OCI-M1 (cell line): ENCODE measurements around the gene ZFYVE19.

Source experiments
- DNase-seq: peaks from one replicate; lab custom pipeline; 2025; lab: John Stamatoyannopoulos, UW

The ZFYVE19 gene

DNA sequence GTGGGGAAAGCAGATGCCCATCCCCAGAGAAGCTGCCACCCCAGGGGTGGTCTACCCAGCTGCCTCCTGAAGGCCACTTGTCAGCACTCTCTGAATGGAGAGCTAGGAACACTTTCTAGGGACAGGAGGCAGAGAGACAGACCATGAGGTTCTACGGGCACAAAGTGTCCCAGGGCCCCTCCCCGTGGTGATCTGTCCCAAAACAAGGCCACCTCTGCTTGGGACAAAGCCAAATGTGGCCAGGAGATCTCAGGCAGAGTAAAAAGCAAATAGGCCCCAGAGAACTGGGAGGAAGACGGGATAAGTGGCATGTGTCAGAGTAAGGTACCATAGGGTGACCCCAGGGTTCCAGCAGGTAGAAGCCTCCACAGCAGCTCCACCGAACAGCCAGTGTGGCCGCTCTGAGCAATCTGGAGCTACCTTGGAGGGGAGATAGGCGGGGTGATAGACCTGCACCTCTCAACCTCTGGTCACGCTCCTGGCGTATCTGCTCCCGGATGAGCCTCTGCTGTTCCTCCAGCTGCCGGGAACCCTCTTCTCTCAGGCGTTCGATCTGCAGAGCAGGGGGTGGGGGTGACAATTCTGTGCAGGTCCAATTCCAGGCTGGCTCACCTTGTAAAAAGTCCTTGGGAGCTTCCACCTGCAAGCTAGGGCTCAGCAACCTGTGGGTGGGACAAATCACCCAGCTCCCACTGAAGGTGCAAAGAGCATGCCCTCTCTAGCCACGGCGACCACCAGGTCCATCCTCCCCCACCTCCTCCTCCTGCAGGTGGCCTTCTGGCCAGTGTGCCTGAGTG lies 31.0 kb upstream of the ZFYVE19 start:
- DNase-seq: no peak

DNA sequence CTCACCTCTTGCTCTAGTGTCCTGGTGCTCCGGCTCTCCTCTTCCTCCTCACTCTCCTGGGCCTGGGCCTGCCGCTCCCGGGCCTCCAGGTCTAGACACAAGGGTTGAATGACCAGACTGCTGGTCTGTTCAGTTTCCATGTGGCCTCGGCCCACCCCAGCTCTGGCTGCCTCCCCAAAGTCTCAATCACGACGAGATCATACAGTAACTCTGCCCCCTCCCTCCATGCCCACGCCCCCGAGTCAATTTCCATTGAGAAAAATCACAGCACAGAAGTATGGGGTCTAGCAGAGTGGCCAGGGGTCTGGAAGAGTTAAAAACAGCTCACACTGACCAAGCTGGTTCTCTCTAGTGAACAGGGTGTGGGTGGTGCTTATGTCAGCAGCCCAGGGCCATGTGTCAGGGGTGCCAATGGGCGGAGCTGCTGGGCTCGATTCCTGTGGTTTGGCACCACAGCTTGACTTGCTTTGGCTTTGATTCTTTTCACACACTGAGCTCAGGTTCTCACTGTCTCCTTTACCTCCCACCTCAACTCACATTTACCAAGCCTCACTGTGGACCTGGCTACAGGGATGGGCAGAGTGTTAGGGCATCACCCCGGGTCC lies 30.2 kb upstream of the ZFYVE19 start:
- DNase-seq: no peak

DNA sequence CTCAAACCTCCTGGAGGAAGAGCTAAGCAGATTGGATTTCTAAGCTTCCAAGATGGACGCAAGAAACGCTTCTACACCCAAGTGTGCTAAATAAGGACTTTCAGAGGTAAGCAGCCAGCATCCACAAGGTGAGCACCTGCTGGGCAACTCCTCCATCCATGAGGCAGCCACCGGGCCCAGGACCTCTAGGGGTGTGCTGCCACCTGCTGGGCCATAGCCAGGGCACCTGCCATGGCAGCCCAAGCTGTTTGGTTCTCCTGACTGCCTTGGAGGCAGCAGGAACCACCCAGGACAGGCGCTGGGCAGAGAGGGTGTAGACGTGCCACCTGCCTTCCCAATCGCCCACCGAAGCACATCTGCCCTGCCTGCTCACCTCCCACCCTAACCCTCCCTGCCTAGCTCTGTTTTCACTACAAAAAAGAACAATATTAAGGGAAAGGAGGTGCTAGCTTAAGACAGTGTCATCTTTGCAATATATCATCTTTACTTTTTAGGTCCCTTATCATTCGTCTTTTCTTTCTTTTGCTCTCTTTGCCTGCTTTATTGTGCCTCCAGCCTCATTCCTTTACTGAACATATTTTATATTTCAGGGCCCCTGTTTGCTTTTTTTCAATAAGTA lies 24.2 kb upstream of the ZFYVE19 start:
- DNase-seq: peak; percentile 76

DNA sequence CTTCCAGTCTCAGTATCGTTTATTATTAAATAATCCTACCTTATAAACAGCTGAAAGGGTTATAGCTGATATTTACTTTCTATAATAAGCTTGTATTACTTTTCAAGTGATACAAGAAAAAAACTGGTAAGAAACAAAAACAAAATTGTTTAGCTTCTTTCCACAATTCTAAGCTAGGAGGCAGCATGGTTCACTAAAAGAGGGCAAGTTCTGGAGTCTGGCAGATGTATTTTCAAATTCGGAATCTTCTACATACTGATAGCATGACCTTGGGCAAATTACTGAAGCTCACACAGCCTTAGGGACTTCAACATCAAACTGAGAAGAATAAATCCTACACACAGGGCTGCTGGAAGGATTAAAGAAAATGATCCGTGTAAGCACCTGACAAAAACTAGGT lies 21.7 kb upstream of the ZFYVE19 start:
- DNase-seq: peak; percentile 10

DNA sequence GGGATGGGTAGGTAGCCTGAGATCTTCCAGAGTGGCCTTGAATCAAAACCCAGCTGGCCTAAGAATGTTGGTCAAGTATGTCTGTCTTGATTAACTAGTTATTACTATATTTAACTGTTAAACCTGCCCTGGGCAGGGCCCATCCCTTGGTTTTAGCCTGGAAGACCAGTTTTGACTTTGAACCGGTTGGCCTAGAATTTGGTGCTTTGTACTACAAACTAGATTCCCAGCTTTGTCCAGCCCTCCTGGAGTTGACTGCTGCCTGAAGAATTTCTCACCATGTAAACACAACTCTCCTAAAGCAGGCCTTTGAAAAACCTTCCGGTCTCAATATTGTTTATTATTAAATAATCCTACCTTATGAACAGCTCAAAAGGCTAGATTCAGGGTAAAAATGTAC lies 21.1 kb upstream of the ZFYVE19 start:
- no peak for DNase-seq

DNA sequence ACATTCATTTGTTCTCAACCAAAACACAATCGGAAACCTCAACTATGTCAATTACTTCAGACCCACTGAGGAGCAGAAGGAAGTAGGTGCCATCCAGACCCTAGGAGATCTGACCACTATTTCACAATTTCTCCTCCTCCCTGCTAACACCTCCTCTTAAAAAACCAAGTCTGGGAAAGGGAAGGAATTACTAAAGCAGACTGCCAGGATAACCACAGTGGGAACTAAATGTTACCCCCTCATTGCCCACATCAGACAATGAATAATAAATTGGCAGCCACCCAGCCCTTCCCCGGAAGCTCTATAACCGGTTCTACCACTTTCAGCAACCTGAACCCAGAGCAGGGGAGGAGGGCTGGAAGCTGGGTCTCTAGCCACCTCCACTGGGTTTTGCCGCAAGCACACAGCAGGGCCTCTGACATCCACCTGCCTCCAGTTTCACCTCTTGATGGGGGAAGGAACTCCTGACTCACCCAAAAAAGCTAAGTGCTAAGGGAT lies 19.5 kb upstream of the ZFYVE19 start:
- DNase-seq: peak; percentile 20

DNA sequence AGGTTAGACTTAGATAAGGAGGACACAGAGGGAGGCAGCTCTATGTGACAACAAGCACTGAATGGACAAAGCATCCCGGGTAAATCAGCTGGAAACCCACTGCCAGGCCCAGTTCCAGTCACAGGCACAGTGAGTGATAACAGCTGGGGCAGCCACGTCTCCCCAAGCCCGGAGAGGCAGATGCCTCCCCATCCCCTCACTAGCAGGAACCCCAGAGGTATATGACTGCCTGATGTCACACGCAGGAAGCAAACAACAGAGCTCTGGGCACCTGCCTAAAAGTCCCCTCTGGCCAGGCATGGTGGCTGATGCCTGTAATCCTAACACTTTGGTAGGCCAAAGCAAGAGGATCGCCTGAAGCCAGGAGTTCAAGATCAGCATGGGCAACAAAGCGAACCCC lies 18.9 kb upstream of the ZFYVE19 start:
- no peak for DNase-seq

DNA sequence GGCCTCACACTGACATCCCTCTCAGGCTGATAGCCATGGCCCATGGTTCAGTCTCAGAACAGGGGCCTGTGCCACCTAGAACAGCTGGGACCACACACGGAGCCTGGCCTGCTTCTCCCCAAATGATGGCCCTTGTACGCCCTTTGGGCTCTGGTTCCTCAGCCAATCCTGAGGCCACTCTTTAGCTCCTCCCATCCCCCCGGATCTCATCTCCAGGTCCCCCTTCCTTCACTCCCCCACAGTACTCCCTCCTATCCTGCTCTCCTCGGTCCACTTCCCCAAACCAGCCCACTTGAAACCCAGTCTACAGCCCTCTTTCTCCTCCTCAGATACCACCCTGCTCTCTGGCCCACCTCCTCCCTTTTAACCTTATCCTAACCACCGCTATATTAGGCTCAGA lies 17.8 kb upstream of the ZFYVE19 start:
- no peak for DNase-seq

DNA sequence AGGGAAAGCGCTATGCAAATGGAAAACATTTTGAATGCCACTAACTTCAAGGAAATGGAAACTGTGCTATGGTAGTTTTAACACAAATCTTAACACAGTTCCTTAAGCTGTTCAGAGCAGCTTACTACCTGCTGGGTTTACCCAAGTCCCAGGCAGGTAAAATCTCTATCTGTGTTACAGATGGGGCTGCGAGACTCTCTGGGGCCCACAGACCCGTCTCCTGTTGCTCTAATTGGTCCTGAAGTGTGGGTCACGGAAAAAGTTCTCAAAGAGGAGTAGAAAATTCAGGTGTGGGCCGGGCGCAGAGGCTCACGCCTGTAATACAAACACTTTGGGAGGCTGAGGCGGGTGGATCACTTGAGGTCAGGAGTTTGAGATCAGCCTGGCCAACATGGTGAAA lies 16.9 kb upstream of the ZFYVE19 start:
- DNase-seq: no peak

DNA sequence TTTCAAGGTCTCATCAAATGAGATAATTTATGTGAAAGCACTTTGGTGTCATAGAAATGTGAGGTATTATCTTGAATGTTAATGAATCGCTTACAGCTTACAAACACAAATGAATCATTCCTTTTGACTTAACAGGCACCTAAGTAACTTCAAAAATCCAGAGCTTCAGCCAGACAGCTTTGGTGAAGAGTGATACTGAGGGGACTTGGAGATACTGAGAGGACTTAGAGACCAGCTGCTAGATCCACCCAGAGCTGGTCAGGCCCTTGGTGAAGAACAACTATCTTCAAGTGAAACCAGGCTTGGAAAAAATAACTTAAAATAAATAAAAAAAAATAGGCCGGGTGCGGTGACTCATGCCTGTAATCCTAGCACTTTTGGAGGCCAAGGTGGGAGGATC lies 16.2 kb upstream of the ZFYVE19 start:
- DNase-seq: no peak

DNA sequence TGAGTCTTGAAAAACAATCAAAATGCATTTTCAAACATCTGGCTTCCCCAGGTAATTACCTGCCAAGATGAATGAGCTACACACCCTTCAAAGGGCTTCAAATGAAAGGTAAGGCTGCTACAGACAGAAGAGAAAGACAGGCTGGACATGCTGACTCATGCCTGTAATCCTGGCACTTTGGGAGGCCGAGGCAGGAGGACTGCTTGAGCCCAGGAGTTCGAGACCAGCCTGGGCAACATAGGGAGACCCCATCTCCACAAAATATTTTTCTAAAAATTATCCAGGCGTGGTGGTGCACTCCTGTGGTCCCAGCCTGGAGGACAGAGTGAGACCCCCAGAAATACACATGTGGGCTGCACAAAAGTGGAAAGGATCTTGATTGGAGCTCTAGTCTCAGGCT lies 14.5 kb upstream of the ZFYVE19 start:
- DNase-seq: no peak

DNA sequence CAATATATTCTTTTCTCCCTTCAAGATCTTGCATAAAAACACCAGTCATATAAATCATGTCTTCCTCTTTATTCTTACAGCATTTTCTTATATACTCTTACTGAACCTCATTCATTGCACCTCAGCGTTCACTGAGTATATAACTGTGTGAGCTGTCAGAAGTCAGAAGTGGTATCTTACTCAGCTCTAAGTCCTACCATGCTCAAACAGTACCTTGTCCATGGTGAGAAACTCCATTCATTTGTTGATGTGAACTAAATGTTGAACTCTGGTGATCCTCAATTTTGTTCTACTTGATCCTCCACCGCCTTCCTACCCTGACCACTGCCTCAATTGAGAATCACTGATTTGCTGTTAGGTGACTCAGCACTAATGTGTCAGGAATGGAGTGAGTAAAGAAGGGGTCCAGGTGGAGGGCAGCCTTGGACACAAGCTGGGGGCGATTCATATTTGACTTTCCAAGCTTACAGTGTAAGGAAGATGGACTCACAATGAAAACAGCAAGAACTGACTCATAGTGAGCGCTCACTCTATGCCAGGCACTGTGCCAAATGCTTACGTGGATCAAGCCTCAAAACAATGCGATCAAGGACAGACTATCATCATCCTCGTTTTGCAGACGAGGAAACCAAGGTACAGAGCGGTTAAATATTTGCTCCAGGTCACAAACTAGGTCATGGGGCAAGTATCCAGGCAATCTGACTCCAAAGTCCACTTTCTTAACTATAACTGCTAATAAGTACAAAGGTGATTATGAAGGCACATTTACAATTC lies 13.5 kb upstream of the ZFYVE19 start:
- no peak for DNase-seq

DNA sequence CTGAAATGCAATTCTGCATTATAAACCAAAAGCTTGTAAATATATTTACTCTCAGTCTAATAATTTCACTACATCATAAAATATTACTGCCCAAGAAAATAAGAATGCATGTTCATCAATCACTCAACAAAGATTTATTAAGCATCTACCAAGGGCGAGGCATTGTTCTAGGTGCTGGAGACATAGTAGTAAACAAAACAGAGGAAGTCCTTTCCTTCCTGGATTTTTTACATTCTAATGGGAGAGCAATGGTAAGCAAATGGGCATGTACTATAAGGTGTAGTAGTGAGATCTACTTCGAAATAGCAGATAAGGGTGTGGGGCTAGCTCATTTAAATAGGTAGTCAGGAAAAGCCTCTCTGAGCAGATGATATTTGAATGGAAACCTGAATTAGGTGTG lies 10.8 kb upstream of the ZFYVE19 start:
- no peak for DNase-seq

DNA sequence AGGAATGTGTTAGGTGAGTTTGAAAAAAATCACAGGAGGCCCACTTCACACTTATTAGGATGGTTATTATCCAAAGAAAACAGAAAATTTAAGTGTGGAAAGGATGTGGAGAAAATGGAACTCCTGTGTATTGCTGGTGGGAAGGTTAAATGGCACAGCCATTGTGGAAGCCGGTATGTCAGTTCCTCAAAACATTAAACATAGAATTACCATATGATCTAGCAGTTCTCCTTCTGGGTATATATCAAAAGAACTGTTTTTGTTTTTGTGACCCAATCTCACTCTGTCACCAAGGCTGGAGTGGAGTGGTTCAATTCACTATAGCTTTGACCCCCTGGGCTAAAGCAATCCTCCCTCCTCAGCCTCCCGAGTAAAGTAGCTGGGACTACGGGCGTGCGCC lies 10.4 kb upstream of the ZFYVE19 start:
- DNase-seq: no peak

DNA sequence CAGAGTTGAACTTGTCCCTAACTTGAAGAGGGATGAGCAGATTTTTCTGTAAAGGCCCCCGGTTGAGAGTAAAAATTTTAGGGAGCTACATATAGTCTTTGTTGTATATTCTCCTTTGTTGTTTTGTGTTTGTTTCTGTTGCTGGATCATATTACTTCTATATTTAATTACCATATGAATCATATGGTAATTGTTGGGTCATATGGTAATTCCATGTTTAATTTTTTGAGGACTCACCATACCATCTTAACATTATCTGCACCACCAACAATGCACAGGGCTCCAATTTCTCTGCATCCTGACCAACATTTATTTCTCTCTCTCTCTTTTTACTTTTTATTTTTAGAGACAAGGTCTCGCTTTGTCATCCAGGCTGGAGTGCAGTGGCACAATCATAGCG lies 7.4 kb upstream of the ZFYVE19 start:
- DNase-seq: no peak

DNA sequence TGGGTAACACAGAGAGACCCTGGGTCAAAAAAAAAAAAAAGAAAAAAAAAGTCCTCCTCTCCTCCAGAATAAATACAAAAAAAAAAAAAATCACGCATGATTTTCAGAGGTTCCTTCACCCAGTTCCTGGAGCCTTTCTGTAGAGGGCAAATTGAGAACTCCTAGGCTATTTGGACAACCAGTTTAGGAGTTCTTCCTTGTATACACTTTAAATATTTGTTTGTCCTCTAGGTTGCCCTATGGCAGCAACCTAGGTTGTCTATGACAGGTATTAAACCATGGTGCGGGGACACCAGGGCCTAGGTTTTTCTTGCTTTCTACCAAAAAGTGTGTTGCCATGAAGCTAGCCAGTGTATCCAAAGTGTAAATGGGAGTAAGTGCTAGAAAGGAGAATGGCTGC lies 3.8 kb upstream of the ZFYVE19 start:
- no peak for DNase-seq

DNA sequence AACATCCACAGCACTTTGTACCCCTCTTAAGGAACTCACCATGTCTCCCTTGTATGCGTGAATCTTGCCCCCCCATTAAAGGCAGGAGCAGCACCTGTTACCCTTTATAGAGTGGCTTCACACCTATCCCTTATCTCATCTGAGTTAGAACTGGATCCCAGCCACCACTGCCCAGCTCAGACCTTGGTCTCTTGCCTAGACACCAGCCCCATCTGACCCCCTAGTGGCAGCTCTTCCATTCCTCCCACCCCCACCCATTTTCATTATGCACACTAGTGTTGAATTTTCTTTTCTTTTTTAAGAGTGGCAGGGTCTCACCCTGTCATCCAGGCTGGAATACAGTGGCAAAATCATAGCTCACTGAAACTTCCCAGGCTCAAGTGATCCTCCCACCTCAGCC lies 3.2 kb upstream of the ZFYVE19 start:
- DNase-seq: no peak

DNA sequence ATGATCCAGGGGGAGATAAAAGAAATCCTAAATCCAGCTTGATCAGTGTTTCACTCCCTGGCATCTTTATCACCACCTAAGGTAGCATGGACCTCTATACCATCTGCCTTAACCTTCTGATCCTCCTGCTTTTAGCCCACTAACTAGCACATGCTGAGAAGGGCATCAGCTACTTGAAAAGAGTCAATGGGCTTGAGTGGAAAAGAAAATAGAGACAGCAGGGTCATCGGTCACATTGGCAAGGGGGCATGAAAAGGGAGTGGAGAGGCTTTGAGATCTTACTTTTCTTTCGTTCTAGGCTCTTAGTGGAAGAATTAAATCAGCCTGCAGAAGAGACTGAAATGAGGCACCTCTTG lies 239 bp upstream of the ZFYVE19 start:
- no peak for DNase-seq

DNA sequence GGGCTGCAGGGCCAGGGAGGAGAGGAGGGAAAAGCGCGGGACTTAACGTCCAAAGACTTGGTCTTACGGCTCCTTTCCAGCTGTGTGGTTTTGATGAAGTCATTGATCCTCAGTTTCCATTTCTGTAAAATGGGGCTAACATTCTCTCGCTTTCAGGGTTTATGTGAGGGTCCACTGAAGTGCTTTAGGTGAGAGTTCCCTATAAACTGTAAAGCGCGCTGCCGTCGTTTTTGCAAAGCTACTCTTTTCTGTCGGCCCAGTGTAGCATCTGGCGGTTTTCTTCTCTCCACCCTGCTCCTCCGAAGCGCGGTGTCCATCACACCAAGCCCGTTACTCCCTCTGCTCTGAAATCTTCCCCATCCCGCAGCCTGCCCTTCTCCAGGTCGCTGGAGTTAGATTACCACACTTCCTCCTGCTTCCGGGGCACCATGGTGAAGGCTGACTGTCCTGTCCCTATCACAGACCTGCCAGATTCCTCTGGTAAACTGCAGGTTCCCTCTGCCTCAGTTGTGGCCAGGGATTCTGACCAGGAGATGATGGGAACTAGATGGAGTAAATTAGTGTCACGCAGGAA lies 1.1 kb downstream of the ZFYVE19 start:
- no peak for DNase-seq

DNA sequence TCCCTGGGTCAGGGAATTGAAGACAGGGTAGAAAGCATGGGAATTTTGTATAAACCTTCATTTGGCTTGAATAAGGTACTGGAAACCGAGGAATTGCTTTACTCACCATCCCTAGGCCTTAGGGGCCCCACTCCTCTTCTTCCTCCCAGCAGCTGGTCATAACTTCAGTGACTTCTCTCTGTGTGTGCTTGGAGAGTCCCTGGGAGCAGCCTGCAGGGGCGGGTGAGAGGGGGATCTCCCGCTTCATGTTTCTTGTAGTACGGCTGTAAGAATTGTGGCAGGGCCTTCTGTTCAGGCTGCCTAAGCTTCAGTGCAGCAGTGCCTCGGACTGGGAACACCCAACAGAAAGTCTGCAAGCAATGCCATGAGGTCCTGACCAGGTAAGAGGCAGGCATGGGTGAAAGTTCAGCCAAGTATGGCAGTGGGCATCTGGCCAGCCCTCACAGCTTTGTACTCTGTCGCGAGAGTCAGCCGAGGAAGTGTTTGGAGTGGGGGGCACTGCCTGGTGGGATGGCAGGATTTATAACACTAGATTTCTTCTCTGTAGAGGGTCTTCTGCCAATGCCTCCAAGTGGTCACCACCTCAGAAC lies 2.1 kb downstream of the ZFYVE19 start:
- DNase-seq: no peak

DNA sequence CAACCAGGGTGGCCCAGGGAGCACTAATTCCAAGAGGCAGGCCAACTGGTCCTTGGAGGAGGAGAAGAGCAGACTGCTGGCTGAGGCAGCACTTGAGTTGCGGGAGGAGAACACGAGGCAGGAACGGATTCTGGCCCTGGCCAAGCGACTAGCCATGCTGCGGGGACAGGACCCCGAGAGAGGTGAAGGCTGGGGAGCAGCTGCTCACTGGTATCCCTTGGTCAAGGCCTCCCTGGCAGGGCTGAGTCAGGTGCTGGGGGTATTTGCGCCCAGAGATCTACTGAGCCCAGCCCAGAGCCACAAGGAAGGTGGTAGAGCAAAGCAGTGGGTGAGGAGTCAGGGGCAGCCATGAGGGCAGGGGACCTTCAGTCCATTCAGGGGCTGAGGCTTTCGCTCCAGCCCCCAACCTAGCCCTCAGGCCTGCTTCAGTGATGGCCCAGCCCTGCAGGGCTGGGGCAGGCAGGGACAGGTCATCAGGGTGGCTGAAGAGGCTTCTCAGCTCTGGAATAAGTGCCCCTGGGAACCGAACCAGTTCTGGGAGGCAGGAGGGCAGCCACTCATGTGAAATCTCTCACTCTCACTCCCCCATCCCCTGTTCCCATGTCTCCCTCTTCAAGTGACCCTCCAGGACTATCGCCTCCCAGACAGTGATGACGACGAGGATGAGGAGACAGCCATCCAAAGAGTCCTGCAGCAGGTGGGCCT lies 6.0 kb downstream of the ZFYVE19 start:
- no peak for DNase-seq
